ENCODE results near the gene ARHGAP42.

ARHGAP42 gene

DNA sequence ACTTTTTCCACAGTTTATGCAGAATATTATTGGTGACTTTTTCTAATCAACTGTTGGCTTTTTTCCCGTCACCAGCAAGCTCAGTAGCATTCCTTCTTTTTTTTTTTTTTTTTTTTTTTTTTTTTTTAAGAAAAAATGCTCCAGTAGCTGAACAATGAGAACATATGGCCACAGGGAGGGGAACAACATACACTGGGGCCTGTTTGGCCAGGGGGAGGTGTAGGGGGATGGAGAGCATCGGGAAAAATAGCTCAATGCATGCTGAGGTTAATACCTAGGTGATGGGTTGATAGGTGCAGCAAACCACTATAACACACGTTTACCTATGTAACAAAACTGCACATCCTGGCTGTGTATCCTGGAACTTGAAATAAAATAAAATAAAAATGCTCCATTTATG, 82.5 kb downstream of the ARHGAP42 start:
- POLR2A ChIA-PET (ENCODE audit: low non-redundant PET): no interaction called here
- DNase-seq (ENCODE audit: low spot score): no peak
- TF ChIP-seq, protein P1, sequence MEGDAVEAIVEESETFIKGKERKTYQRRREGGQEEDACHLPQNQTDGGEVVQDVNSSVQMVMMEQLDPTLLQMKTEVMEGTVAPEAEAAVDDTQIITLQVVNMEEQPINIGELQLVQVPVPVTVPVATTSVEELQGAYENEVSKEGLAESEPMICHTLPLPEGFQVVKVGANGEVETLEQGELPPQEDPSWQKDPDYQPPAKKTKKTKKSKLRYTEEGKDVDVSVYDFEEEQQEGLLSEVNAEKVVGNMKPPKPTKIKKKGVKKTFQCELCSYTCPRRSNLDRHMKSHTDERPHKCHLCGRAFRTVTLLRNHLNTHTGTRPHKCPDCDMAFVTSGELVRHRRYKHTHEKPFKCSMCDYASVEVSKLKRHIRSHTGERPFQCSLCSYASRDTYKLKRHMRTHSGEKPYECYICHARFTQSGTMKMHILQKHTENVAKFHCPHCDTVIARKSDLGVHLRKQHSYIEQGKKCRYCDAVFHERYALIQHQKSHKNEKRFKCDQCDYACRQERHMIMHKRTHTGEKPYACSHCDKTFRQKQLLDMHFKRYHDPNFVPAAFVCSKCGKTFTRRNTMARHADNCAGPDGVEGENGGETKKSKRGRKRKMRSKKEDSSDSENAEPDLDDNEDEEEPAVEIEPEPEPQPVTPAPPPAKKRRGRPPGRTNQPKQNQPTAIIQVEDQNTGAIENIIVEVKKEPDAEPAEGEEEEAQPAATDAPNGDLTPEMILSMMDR (conservative IDR thresholded peaks at IDR 0.05; ENCODE audit: low read depth): no peak
- CTCF ChIA-PET: interaction anchor here (0.5 to 0.6 kb wide), 2 partner anchors 30 to 193 kb away, joined by 3 to 5 read pairs; no protein-coding TSS in a partner anchor
- no peak overlapping the region for H3K27ac ChIP-seq

- H3K27ac ChIP-seq: no peak overlapping the region
- TF ChIP-seq, protein P1 (conservative IDR thresholded peaks at IDR 0.05; ENCODE audit: low read depth): no peak
- CTCF ChIA-PET: no interaction called here
- POLR2A ChIA-PET (ENCODE audit: low non-redundant PET): no interaction called here
- no peak for DNase-seq (ENCODE audit: low spot score)
Measured at GRCh38 chr11:100774132-100774531, 87.0 kb downstream of the ARHGAP42 start.

GRCh38 chr11:100774859-100775258, 87.8 kb downstream of the ARHGAP42 start:
- no peak for DNase-seq (ENCODE audit: low spot score)
- POLR2A ChIA-PET (ENCODE audit: low non-redundant PET): no interaction called here
- TF ChIP-seq, protein P1 (conservative IDR thresholded peaks at IDR 0.05; ENCODE audit: low read depth): no peak
- no peak overlapping the region for H3K27ac ChIP-seq
- CTCF ChIA-PET: no interaction called here

DNA sequence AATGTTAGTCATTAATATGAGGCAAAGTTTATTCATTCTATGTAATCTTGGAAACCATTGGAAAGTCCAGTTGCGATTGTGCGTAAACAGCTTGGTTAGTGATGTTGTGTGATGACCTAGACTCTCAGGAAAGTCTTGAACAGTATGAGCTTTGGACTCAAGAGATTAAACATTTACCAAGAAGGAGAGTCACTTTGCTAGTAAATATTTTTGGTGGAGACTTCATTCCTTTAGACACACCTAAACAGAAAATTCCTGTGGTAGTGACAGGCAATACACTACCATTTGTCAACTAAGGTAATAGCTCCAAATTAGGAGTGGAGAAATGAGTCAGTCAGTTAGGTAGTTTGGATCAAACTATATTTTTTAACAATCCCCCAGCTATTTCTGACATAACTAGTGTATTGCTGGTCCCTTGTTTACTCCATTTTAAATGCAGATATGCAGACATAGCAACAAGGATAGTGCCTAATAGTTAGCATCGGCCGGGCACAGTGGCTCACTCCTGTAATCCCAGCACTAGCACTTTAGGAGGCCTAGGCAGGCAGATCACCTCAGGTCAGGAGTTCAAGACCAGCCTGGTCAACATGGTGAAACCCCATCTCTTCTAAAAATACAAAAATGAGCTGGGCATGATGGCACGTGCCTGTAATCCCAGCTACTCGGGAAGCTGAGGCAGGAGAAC, 89.3 kb downstream of the ARHGAP42 start:
- DNase-seq (ENCODE audit: low spot score): peak; percentile 39
- ChIA-PET POLR2A (ENCODE audit: low non-redundant PET) (no interaction called here), CTCF (interaction anchor here (0.5 to 0.6 kb wide), 2 partner anchors 157 to 449 kb away, joined by 3 to 6 read pairs; no protein-coding TSS in a partner anchor)
- TF ChIP-seq, protein P1 (conservative IDR thresholded peaks at IDR 0.05; ENCODE audit: low read depth): no peak
- no peak overlapping the region for H3K27ac ChIP-seq

GRCh38 chr11:100777103-100777502, 90.0 kb downstream of the ARHGAP42 start:
- TF ChIP-seq, protein P1 (conservative IDR thresholded peaks at IDR 0.05; ENCODE audit: low read depth): no peak
- H3K27ac ChIP-seq: no peak overlapping the region
- POLR2A ChIA-PET (ENCODE audit: low non-redundant PET): interaction anchor here (0.6 kb wide), 2 partner anchors 9 to 36 kb away, joined by 5 to 6 read pairs; no protein-coding TSS in a partner anchor
- CTCF ChIA-PET: interaction anchor here (0.6 kb wide), 1 partner anchor 450 kb away, joined by 6 read pairs; no protein-coding TSS in a partner anchor
- DNase-seq (ENCODE audit: low spot score): peak; percentile 52

- no peak for DNase-seq (ENCODE audit: low spot score)
- TF ChIP-seq, protein P1 (conservative IDR thresholded peaks at IDR 0.05; ENCODE audit: low read depth): no peak
- ChIA-PET CTCF (no interaction called here), POLR2A (ENCODE audit: low non-redundant PET) (no interaction called here)
- no peak overlapping the region for H3K27ac ChIP-seq
Measured at GRCh38 chr11:100777736-100778135, 90.6 kb downstream of the ARHGAP42 start.
